ENCODE measurements around the gene SULT1C4. TPM values are rescaled to one million over a fixed set of nuclear protein-coding genes. Genes with fewer than 3 reads are reported as not detected.
"Not testable (repeated sequence)": the region's sequence is repeated elsewhere in the genome, so short reads cannot be mapped to it uniquely, and the experiment has no call there.

SULT1C4 gene
- total RNA-seq, 1 experiment from 2014 or later, result not detected

DNA sequence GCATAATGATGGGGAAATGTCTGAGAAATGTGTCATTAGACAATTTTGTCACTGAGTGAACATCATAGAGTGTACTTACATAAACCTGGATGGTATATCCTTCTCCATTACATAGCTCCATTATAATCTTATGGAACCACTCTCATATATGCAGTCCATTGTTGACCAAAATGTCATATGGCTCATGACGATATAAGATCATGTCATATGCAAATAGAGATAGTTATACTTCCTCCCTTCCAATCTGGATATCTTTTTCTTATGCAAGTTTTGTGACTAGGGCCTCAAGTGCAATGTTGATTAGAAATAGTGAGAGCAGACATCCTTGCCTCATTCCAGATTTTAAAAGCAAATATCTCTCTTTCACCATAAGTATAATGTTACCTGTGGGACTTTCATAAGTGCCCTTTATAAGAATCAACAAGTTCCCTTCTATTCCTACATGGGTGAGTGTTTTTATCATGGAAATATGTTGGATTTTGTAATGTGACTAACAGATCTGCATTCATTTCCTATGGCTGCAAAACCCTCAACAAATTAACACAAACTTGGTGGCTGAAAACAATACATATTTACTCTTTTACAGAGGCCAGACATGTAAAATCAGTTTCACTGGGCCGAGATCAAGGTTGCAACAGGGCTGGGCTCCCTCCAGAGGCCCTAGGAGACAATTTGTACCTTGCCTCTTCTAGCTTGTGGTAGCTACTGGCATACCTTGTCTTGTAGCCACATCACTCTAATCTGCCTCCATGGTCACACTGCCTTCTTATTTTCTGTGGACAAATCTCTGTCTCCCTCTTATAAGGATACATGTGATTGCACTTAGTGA lies 21.6 kb upstream of the SULT1C4 start:
- CTCF ChIA-PET, result no interaction called here
- intact Hi-C loops (cut with micrococcal nuclease; ENCODE audit: unreplicated experiment), result no loop called here
- Histone ChIP-seq H3K27me3 (ENCODE audit: control insufficient read depth, insufficient read depth, low read length) (no peaks in the 10 kb centered on the region), H3K4me1 (ENCODE audit: control insufficient read depth, insufficient read depth, low read length) (no peaks in the 10 kb centered on the region), H3K36me3 (ENCODE audit: control insufficient read depth, insufficient read depth, low read length) (no peaks in the 10 kb centered on the region), H3K27ac (ENCODE audit: low read length) (no peak overlapping the region), H3K4me3 (ENCODE audit: low read depth in 2 of 2, low read length in 2 of 2) (no peak overlapping the region), H3K9me3 (ENCODE audit: control insufficient read depth, insufficient read depth, low read depth, low read length) (no peaks in the 10 kb centered on the region)
- POLR2A ChIA-PET, result no interaction called here
- DNase-seq (ENCODE audit: low read depth, low spot score) (no peak), ATAC-seq (no peak)
- no TSS peak for BruUV-seq (replicated peaks)
- in situ Hi-C loops (cut with HindIII; ENCODE audit: low pct_unique_long_range_greater_than_20kb, low sequenced_read_pairs), result no loop called here
- TF ChIP-seq, protein P1, sequence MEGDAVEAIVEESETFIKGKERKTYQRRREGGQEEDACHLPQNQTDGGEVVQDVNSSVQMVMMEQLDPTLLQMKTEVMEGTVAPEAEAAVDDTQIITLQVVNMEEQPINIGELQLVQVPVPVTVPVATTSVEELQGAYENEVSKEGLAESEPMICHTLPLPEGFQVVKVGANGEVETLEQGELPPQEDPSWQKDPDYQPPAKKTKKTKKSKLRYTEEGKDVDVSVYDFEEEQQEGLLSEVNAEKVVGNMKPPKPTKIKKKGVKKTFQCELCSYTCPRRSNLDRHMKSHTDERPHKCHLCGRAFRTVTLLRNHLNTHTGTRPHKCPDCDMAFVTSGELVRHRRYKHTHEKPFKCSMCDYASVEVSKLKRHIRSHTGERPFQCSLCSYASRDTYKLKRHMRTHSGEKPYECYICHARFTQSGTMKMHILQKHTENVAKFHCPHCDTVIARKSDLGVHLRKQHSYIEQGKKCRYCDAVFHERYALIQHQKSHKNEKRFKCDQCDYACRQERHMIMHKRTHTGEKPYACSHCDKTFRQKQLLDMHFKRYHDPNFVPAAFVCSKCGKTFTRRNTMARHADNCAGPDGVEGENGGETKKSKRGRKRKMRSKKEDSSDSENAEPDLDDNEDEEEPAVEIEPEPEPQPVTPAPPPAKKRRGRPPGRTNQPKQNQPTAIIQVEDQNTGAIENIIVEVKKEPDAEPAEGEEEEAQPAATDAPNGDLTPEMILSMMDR (IDR thresholded peaks at IDR 0.05), result 0 out of 2 replicates have a peak, but pooled peaks have one; percentile 4
- no peak for TF ChIP-seq POLR2AphosphoS5 (IDR thresholded peaks at IDR 0.05; ENCODE audit: low read depth, low read length)

DNA sequence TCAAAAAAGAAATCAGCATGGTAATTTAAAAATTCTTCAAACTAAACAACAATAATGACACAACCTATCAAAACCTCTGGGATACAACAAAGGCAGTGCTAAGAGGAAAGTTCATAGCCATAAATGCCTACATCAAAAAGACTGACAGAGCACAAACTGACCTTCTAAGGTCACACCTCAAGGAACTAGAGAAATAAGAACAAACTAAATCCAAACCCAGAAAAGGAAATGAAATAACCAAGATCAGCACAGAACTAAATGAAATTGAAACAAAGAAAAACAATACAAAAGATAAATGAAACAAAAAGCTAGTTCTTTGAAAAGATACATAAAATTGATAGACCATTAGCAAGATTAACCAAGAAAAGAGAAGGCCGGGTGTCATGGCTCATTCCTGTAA lies 18.4 kb upstream of the SULT1C4 start:
- H3K4me3 ChIP-seq (ENCODE audit: low read depth in 2 of 2, low read length in 2 of 2); BruUV-seq (replicated peaks); ATAC-seq; CTCF ChIA-PET; H3K27ac ChIP-seq (ENCODE audit: low read length); H3K4me1 ChIP-seq (ENCODE audit: control insufficient read depth, insufficient read depth, low read length); H3K27me3 ChIP-seq (ENCODE audit: control insufficient read depth, insufficient read depth, low read length); intact Hi-C loops (cut with micrococcal nuclease; ENCODE audit: unreplicated experiment); in situ Hi-C loops (cut with HindIII; ENCODE audit: low pct_unique_long_range_greater_than_20kb, low sequenced_read_pairs); DNase-seq (ENCODE audit: low read depth, low spot score); H3K36me3 ChIP-seq (ENCODE audit: control insufficient read depth, insufficient read depth, low read length); POLR2A ChIA-PET; H3K9me3 ChIP-seq (ENCODE audit: control insufficient read depth, insufficient read depth, low read depth, low read length): not testable (repeated sequence)

DNA sequence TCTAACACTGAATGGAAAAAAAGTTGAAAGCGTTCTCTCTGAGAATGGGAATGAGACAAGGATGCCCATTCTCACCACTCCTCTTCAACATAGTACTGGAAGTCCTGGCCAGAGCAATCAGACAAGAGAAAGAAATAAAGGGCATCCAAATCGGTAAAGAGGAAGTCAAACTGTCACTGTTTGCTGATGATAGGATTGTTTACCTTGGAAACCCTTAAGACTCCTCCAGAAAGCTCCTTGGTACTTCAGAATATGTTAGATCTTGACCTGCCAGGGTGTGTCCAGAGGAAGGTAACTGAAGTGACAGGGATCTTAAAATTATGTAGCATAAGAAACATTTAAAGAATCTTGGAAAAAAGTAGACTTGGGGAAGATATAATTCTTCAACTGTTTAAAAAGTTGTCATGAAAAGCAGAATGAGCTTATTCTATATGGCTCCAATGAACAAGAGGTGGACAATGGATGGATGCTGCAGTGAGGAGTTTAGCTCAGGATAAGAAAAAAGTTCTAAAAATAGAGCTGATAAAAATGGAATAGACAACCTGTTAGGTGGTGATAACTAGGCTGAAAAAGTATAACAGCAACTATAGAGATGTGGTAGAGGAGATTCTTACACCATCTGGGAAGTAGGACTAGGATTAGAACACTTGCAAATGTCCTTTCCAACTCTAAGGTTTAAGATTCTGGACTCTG lies 16.8 kb upstream of the SULT1C4 start:
- in situ Hi-C loops (cut with HindIII; ENCODE audit: low pct_unique_long_range_greater_than_20kb, low sequenced_read_pairs) (no loop called here), intact Hi-C loops (cut with micrococcal nuclease; ENCODE audit: unreplicated experiment) (no loop called here)
- DNase-seq (ENCODE audit: low read depth, low spot score) (no peak), ATAC-seq (no peak)
- H3K36me3 ChIP-seq (ENCODE audit: control insufficient read depth, insufficient read depth, low read length), result no peaks in the 10 kb centered on the region
- no peaks in the 10 kb centered on the region for H3K27me3 ChIP-seq (ENCODE audit: control insufficient read depth, insufficient read depth, low read length)
- H3K9me3 ChIP-seq (ENCODE audit: control insufficient read depth, insufficient read depth, low read depth, low read length), result no peaks in the 10 kb centered on the region
- no peaks in the 10 kb centered on the region for H3K4me1 ChIP-seq (ENCODE audit: control insufficient read depth, insufficient read depth, low read length)
- CTCF ChIA-PET, result no interaction called here
- no peak overlapping the region for H3K4me3 ChIP-seq (ENCODE audit: low read depth in 2 of 2, low read length in 2 of 2)
- POLR2A ChIA-PET, result no interaction called here
- TF ChIP-seq, protein P2, sequence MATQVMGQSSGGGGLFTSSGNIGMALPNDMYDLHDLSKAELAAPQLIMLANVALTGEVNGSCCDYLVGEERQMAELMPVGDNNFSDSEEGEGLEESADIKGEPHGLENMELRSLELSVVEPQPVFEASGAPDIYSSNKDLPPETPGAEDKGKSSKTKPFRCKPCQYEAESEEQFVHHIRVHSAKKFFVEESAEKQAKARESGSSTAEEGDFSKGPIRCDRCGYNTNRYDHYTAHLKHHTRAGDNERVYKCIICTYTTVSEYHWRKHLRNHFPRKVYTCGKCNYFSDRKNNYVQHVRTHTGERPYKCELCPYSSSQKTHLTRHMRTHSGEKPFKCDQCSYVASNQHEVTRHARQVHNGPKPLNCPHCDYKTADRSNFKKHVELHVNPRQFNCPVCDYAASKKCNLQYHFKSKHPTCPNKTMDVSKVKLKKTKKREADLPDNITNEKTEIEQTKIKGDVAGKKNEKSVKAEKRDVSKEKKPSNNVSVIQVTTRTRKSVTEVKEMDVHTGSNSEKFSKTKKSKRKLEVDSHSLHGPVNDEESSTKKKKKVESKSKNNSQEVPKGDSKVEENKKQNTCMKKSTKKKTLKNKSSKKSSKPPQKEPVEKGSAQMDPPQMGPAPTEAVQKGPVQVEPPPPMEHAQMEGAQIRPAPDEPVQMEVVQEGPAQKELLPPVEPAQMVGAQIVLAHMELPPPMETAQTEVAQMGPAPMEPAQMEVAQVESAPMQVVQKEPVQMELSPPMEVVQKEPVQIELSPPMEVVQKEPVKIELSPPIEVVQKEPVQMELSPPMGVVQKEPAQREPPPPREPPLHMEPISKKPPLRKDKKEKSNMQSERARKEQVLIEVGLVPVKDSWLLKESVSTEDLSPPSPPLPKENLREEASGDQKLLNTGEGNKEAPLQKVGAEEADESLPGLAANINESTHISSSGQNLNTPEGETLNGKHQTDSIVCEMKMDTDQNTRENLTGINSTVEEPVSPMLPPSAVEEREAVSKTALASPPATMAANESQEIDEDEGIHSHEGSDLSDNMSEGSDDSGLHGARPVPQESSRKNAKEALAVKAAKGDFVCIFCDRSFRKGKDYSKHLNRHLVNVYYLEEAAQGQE (IDR thresholded peaks at IDR 0.05; ENCODE audit: insufficient read depth in 1 of 2, low read depth in 2 of 2, low read length in 1 of 2), result no peak
- TF ChIP-seq TCF7L2 (IDR thresholded peaks at IDR 0.05; ENCODE audit: low read depth, low read length), result no peak
- no peak for TF ChIP-seq POLR2AphosphoS5 (IDR thresholded peaks at IDR 0.05; ENCODE audit: low read depth, low read length)
- no peak for TF ChIP-seq SIN3A (IDR thresholded peaks at IDR 0.05; ENCODE audit: borderline replicate concordance, insufficient read depth, low read depth, low read length)
- TF ChIP-seq, protein P1 (IDR thresholded peaks at IDR 0.05), result no peak
- BruUV-seq (replicated peaks), result no TSS peak
- no peak overlapping the region for H3K27ac ChIP-seq (ENCODE audit: low read length)

Measured in Panc1 (cell line).